Activated CD4-positive, alpha-beta T cell treated with anti-CD3 and anti-CD28 coated beads for 36 hours (primary cell): ENCODE results near the gene ADK. TPM values are rescaled to one million over a fixed set of nuclear protein-coding genes. Genes with fewer than 3 reads are reported as not detected.

Experiments used
- ATAC-seq: fragments of 200-7000 bp; cut with Tn5 transposase; one replicate; pipeline ENCODE4 v1.10.0; 2021; ENCODE audit warnings: mild to moderate bottlenecking, moderate library complexity
- CTCF ChIA-PET: fragments of 350-600 bp; sonication (Branson Sonifier 250); formaldehyde crosslinking; loops from one replicate; lab custom pipeline; 2021; ENCODE audit warnings: antibody characterized with exemption; lab: Charles Lee
- POLR2A ChIA-PET: fragments of 350-600 bp; sonication (Branson Sonifier 250); formaldehyde crosslinking; loops from one replicate; lab custom pipeline; 2021; ENCODE audit warnings: antibody characterized with exemption, inconsistent platforms; lab: Charles Lee
- DNase-seq: peaks from one replicate; pipeline ENCODE4 v3.0.0-alpha.2; 2020
- H3K27ac Mint-ChIP-seq: one replicate; pipeline ENCODE4 v1.8.0; 2021; ENCODE audit warnings: mixed read lengths
- H3K27me3 Mint-ChIP-seq: one replicate; pipeline ENCODE4 v1.8.0; 2021; ENCODE audit warnings: mixed read lengths
- H3K36me3 Mint-ChIP-seq: one replicate; pipeline ENCODE4 v1.8.0; 2021; ENCODE audit warnings: low read depth, mixed read lengths
- H3K4me1 Mint-ChIP-seq: one replicate; pipeline ENCODE4 v1.8.0; 2021; ENCODE audit warnings: mixed read lengths
- H3K4me3 Mint-ChIP-seq: one replicate; pipeline ENCODE4 v1.8.0; 2021; ENCODE audit warnings: mild to moderate bottlenecking, moderate library complexity, mixed read lengths
- H3K9me3 Mint-ChIP-seq: one replicate; pipeline ENCODE4 v1.8.0; 2021; ENCODE audit warnings: low read depth, mixed read lengths
- intact Hi-C, 2 experiments: fragments of 100-400 bp; cut with DNase I in 1 of 2; cut with micrococcal nuclease in 1 of 2; formaldehyde crosslinking; loops; one replicate each; pipeline versions ENCODE4 v1.14.2 to v1.15.1; 2022 to 2024; cut with DNase I, micrococcal nuclease
- total RNA-seq, 2 experiments: library from RNA; stranded (reverse); gene quantifications; one replicate each; pipeline ENCODE4 v1.2.3, GENCODE V29; 2021

ADK gene
- total RNA-seq, 2 experiments from 2014 or later = 53.7 to 55.0 TPM

- Mint-ChIP-seq H3K9me3 (no peaks in the 10 kb centered on the region), H3K27me3 (no peaks in the 10 kb centered on the region), H3K4me3 (no peak overlapping the region), H3K4me1 (peaks cover 23% of the 10 kb centered on the region), H3K27ac (no peak overlapping the region), H3K36me3 (peaks cover 8% of the 10 kb centered on the region)
- intact Hi-C loops = no loop called here
- CTCF ChIA-PET = interaction anchor here (1.4 kb wide), 1 partner anchor 17 kb away, joined by 4 read pairs; no protein-coding TSS in a partner anchor
- DNase-seq (no peak), ATAC-seq (no peak)
- POLR2A ChIA-PET = no interaction called here
Measured at GRCh38 chr10:74165530-74165901, 14.5 kb downstream of the ADK start.

GRCh38 chr10:74167443-74167842 lies 16.4 kb downstream of the ADK start:
- no peak for ATAC-seq

GRCh38 chr10:74171625-74172024 lies 20.6 kb downstream of the ADK start:
- Mint-ChIP-seq H3K27me3 (no peaks in the 10 kb centered on the region), H3K4me3 (no peak overlapping the region), H3K27ac (no peak overlapping the region), H3K36me3 (no peaks in the 10 kb centered on the region), H3K9me3 (no peaks in the 10 kb centered on the region), H3K4me1 (peaks cover 15% of the 10 kb centered on the region)
- CTCF ChIA-PET = interaction anchor here (0.7 to 1.4 kb wide), 4 partner anchors 17 to 871 kb away, joined by 3 to 4 read pairs (median 3); no protein-coding TSS in a partner anchor
- ATAC-seq = no peak
- intact Hi-C loops = no loop called here
- no peak for DNase-seq
- POLR2A ChIA-PET = interaction anchor here (0.6 kb wide), 1 partner anchor 408 kb away, joined by 6 read pairs; no protein-coding TSS in a partner anchor

More at GRCh38 chr10:74167443-74167842, 16.4 kb downstream of the ADK start:
- Mint-ChIP-seq H3K4me3 (no peak overlapping the region), H3K27ac (no peak overlapping the region), H3K27me3 (no peaks in the 10 kb centered on the region), H3K36me3 (no peaks in the 10 kb centered on the region), H3K4me1 (peaks cover 23% of the 10 kb centered on the region), H3K9me3 (no peaks in the 10 kb centered on the region)
- intact Hi-C loops = no loop called here
- POLR2A ChIA-PET = interaction anchor here (0.6 kb wide), 1 partner anchor 1067 kb away, joined by 4 read pairs; no protein-coding TSS in a partner anchor
- CTCF ChIA-PET = interaction anchor here (0.8 to 1.4 kb wide), 3 partner anchors 17 to 34 kb away, joined by 3 to 4 read pairs (median 3); partner anchors contain the start of genes ADK and AP3M1
- no peak for DNase-seq

GRCh38 chr10:74174521-74174920 lies 23.5 kb downstream of the ADK start:
- Mint-ChIP-seq H3K27ac (no peak overlapping the region), H3K36me3 (peaks cover 6% of the 10 kb centered on the region), H3K9me3 (no peaks in the 10 kb centered on the region), H3K4me3 (no peak overlapping the region), H3K27me3 (no peaks in the 10 kb centered on the region), H3K4me1 (peaks cover 24% of the 10 kb centered on the region)
- no peak for DNase-seq
- POLR2A ChIA-PET = interaction anchor here (0.6 kb wide), 1 partner anchor 216 kb away, joined by 3 read pairs; no protein-coding TSS in a partner anchor
- no peak for ATAC-seq
- intact Hi-C loops = no loop called here
- CTCF ChIA-PET = interaction anchor here (1.7 kb wide), 1 partner anchor 15 kb away, joined by 8 read pairs; no protein-coding TSS in a partner anchor

- Mint-ChIP-seq H3K9me3 (no peaks in the 10 kb centered on the region), H3K36me3 (peaks cover 6% of the 10 kb centered on the region), H3K27ac (peak overlapping the region; percentile 95), H3K27me3 (no peaks in the 10 kb centered on the region), H3K4me3 (peak overlapping the region; percentile 89), H3K4me1 (peaks cover 29% of the 10 kb centered on the region)
- ChIA-PET POLR2A (interaction anchor here (1.2 to 1.5 kb wide), 2 partner anchors 14 to 26 kb away, joined by 3 to 19 read pairs; partner anchors contain the start of genes ADK and AP3M1), CTCF (interaction anchor here (0.6 to 1.7 kb wide), 5 partner anchors 14 to 577 kb away, joined by 3 to 8 read pairs (median 7); partner anchors contain the start of genes ADK and AP3M1)
- no peak for ATAC-seq
- intact Hi-C loops = loop anchor here (1.0 to 5.0 kb wide), 8 partner anchors 24 to 1059 kb away; partner anchors contain the start of genes ADK (in 2 of the 2), KAT6B (in 1 of the 2), SAMD8 (in 1 of the 2) and VDAC2 (in 1 of the 2)
- no peak for DNase-seq
Measured at GRCh38 chr10:74175510-74176379, 24.7 kb downstream of the ADK start.

- ATAC-seq = peak; percentile 94
- Mint-ChIP-seq H3K27me3 (no peaks in the 10 kb centered on the region), H3K36me3 (peaks cover 6% of the 10 kb centered on the region), H3K4me1 (peaks cover 37% of the 10 kb centered on the region), H3K4me3 (peak overlapping the region; percentile 89), H3K27ac (peak overlapping the region; percentile 95), H3K9me3 (no peaks in the 10 kb centered on the region)
- peak; percentile 98 for DNase-seq
- intact Hi-C loops = loop anchor here (1.0 to 5.0 kb wide), 8 partner anchors 25 to 1058 kb away; partner anchors contain the start of genes ADK (in 2 of the 2), KAT6B (in 1 of the 2), SAMD8 (in 1 of the 2) and VDAC2 (in 1 of the 2)
- POLR2A ChIA-PET = interaction anchor here (0.6 to 1.5 kb wide), 3 partner anchors 13 to 953 kb away, joined by 3 to 19 read pairs (median 4); partner anchors contain the start of genes ADK and AP3M1
- CTCF ChIA-PET = interaction anchor here (0.6 to 1.2 kb wide), 4 partner anchors 19 to 360 kb away, joined by 3 to 8 read pairs (median 5); partner anchors contain the start of genes ADK and AP3M1
Measured at GRCh38 chr10:74176380-74177139, 25.5 kb downstream of the ADK start.

- ChIA-PET CTCF (interaction anchor here (0.6 to 0.8 kb wide), 2 partner anchors 361 to 405 kb away, joined by 3 read pairs; a partner anchor contains a TSS), POLR2A (interaction anchor here (0.5 to 1.5 kb wide), 6 partner anchors 8 to 371 kb away, joined by 3 to 4 read pairs (median 3); partner anchors contain the start of genes ADK and AP3M1)
- intact Hi-C loops = loop anchor here (2.0 to 5.0 kb wide), 3 partner anchors 35 to 408 kb away; no protein-coding TSS in a partner anchor
- no peaks in the 10 kb centered on the region for H3K27me3 Mint-ChIP-seq
- peaks cover 7% of the 10 kb centered on the region for H3K36me3 Mint-ChIP-seq
- DNase-seq = peak; percentile 70
- peak; percentile 18 for ATAC-seq
- H3K27ac Mint-ChIP-seq = peak overlapping the region; percentile 95
- peaks cover 43% of the 10 kb centered on the region for H3K4me1 Mint-ChIP-seq
- H3K9me3 Mint-ChIP-seq = no peaks in the 10 kb centered on the region
- peak overlapping the region; percentile 89 for H3K4me3 Mint-ChIP-seq
Measured at GRCh38 chr10:74177140-74177677, 26.2 kb downstream of the ADK start.

GRCh38 chr10:74178042-74178791 lies 27.2 kb downstream of the ADK start:
- H3K27ac Mint-ChIP-seq = peak overlapping the region; percentile 8
- H3K36me3 Mint-ChIP-seq = peaks cover 7% of the 10 kb centered on the region

GRCh38 chr10:74179111-74179710 lies 28.2 kb downstream of the ADK start:
- peak overlapping the region; percentile 11 for H3K4me3 Mint-ChIP-seq

More at GRCh38 chr10:74178042-74178791, 27.2 kb downstream of the ADK start:
- Mint-ChIP-seq H3K27me3 (no peaks in the 10 kb centered on the region), H3K4me1 (peaks cover 49% of the 10 kb centered on the region), H3K9me3 (no peaks in the 10 kb centered on the region), H3K4me3 (peak overlapping the region; percentile 89)
- ATAC-seq = no peak
- no peak for DNase-seq
- ChIA-PET CTCF (interaction anchor here (0.8 to 1.2 kb wide), 2 partner anchors 11 to 406 kb away, joined by 3 to 7 read pairs; a partner anchor contains a TSS), POLR2A (interaction anchor here (0.5 to 1.1 kb wide), 7 partner anchors 9 to 1033 kb away, joined by 3 to 4 read pairs (median 3); partner anchors contain the start of genes ADK and AP3M1)
- intact Hi-C loops = loop anchor here in 1 of 2 experiments (5.0 kb wide), 1 partner anchor 34 kb away; no protein-coding TSS in a partner anchor

More at GRCh38 chr10:74179111-74179710, 28.2 kb downstream of the ADK start:
- Mint-ChIP-seq H3K9me3 (no peaks in the 10 kb centered on the region), H3K27me3 (no peaks in the 10 kb centered on the region), H3K27ac (peak overlapping the region; percentile 63), H3K4me1 (peaks cover 49% of the 10 kb centered on the region), H3K36me3 (peaks cover 7% of the 10 kb centered on the region)
- CTCF ChIA-PET = interaction anchor here (1.2 kb wide), 1 partner anchor 10 kb away, joined by 7 read pairs; no protein-coding TSS in a partner anchor
- POLR2A ChIA-PET = no interaction called here
- no peak for ATAC-seq
- intact Hi-C loops = loop anchor here in 1 of 2 experiments (5.0 kb wide), 1 partner anchor 33 kb away; no protein-coding TSS in a partner anchor
- no peak for DNase-seq
